SK-N-SH (cell line): ENCODE results near the gene CYP20A1. TPM values are rescaled to one million over a fixed set of nuclear protein-coding genes. Genes with fewer than 3 reads are reported as not detected.

ENCODE experiments used
- CTCF ChIA-PET: fragments of 300-600, 350-600 bp; formaldehyde crosslinking; extraction: SDS; loops from one replicate; lab custom pipeline; 2021; lab: Yijun Ruan, JAX
- POLR2A ChIA-PET: fragments of 350-600 bp; sonication (Branson Sonifier 250); formaldehyde crosslinking; extraction: SDS; loops from one replicate; lab custom pipeline; 2020; ENCODE audit warnings: antibody characterized with exemption, inconsistent platforms; lab: Yijun Ruan, JAX
- DNase-seq: peaks from one replicate; pipeline ENCODE4 v3.0.0; 2012
- H2AFZ ChIP-seq: fragments of 200-600 bp; sonication (generic); 2 replicates; pipeline ENCODE4 v1.8.1; 2016; ENCODE audit warnings: antibody characterized with exemption, mild to moderate bottlenecking, low read depth
- H3F3A ChIP-seq: fragments of 200-600 bp; sonication (generic); replicated peaks from 2 replicates; pipeline ENCODE3; 2016; ENCODE audit warnings: antibody characterized with exemption, mild to moderate bottlenecking; ENCODE audit not compliant: insufficient read depth
- H3K27ac ChIP-seq, 2 experiments: fragments of 200-500 bp in 1 of 2; fragments of 200-600 bp in 1 of 2; sonication (Bioruptor generic) in 1 of 2; sonication (generic), shearing (Covaris generic) in 1 of 2; 2 replicates each; pipeline versions ENCODE4 v1.5.1 to v1.6.1; 2014 to 2016; ENCODE audit warnings: low read depth in 2 of 2, inconsistent platforms in 1 of 2, low read length in 1 of 2, mild to moderate bottlenecking in 1 of 2, mixed read lengths in 1 of 2
- H3K27me3 ChIP-seq: fragments of 200-600 bp; sonication (generic), shearing (Covaris generic); 2 replicates; pipeline ENCODE4 v1.6.1; 2016; ENCODE audit warnings: mixed run types; ENCODE audit not compliant: insufficient read depth
- H3K36me3 ChIP-seq, 2 experiments: fragments of 200-500 bp in 1 of 2; fragments of 200-600 bp in 1 of 2; sonication (Bioruptor generic) in 1 of 2; sonication (generic) in 1 of 2; replicated peaks in 1 of 2; 2 replicates each; pipeline versions ENCODE3 to v1.5.1; 2014 to 2016; ENCODE audit warnings: low read length in 1 of 2, mild to moderate bottlenecking in 1 of 2; ENCODE audit not compliant: insufficient read depth in 2 of 2, control insufficient read depth in 1 of 2
- H3K4me1 ChIP-seq, 2 experiments: fragments of 200-500 bp in 1 of 2; fragments of 200-600 bp in 1 of 2; sonication (Bioruptor generic) in 1 of 2; sonication (generic), shearing (Covaris generic) in 1 of 2; 2 replicates each; pipeline versions ENCODE4 v1.5.1 to v1.6.1; 2014 to 2016; ENCODE audit warnings: low read depth in 1 of 2, low read length in 1 of 2, mixed run types in 1 of 2; ENCODE audit not compliant: insufficient read depth in 2 of 2, control insufficient read depth in 1 of 2
- H3K4me2 ChIP-seq: fragments of 200-600 bp; sonication (generic), shearing (Covaris generic); 2 replicates; pipeline ENCODE4 v1.6.1; 2017; ENCODE audit warnings: mixed run types
- H3K4me3 ChIP-seq, 2 experiments: fragments of 200-500 bp in 1 of 2; fragments of 200-600 bp in 1 of 2; sonication (Bioruptor generic) in 1 of 2; sonication (generic), shearing (Covaris generic) in 1 of 2; 2 replicates each; pipeline versions ENCODE4 v1.5.1 to v1.8.1; 2014 to 2016; ENCODE audit warnings: low read depth in 2 of 2, inconsistent platforms in 1 of 2, low read length in 1 of 2, mild to moderate bottlenecking in 1 of 2, mixed read lengths in 1 of 2, moderate library complexity in 1 of 2
- H3K79me2 ChIP-seq: fragments of 200-600 bp; sonication (generic); 2 replicates; pipeline ENCODE4 v1.8.1; 2017; ENCODE audit warnings: mild to moderate bottlenecking; ENCODE audit not compliant: insufficient read depth
- H3K9ac ChIP-seq: fragments of 200-600 bp; sonication (generic); 2 replicates; pipeline ENCODE4 v1.6.1; 2017; ENCODE audit warnings: mixed run types
- H3K9me2 ChIP-seq: fragments of 200-600 bp; sonication (generic); 2 replicates; pipeline ENCODE4 v1.6.1; 2017; ENCODE audit warnings: mixed run types
- H3K9me3 ChIP-seq: fragments of 200-600 bp; sonication (generic); 2 replicates; pipeline ENCODE4 v1.6.1; 2017; ENCODE audit warnings: mixed run types, mild to moderate bottlenecking, moderate library complexity
- H4K20me1 ChIP-seq: fragments of 200-600 bp; sonication (generic); 2 replicates; pipeline ENCODE4 v1.6.1; 2017; ENCODE audit warnings: mild to moderate bottlenecking, mixed run types; ENCODE audit not compliant: insufficient read depth
- CTCF ChIP-seq: fragments of 200-600 bp; sonication (generic); IDR thresholded peaks from 2 replicates; pipeline ENCODE4 v1.6.1; 2017; ENCODE audit warnings: antibody characterized with exemption, mild to moderate bottlenecking, moderate library complexity
- ELF1 ChIP-seq: IDR thresholded peaks from 2 replicates; pipeline ENCODE4 v1.4.0; 2012
- EP300 ChIP-seq, 2 experiments: IDR thresholded peaks; 2 replicates each; pipeline versions ENCODE4 v1.4.0 to v1.6.1; 2012; ENCODE audit warnings: borderline replicate concordance in 1 of 2, low read depth in 1 of 2, low read length in 1 of 2
- EZH2phosphoT487 ChIP-seq: fragments of 200-600 bp; sonication (generic); IDR thresholded peaks from 2 replicates; pipeline ENCODE4 v1.6.1; 2017; ENCODE audit warnings: low read depth, mixed run types, mild to moderate bottlenecking, antibody characterized with exemption, moderate library complexity, borderline replicate concordance
- FOSL2 ChIP-seq: IDR thresholded peaks from 2 replicates; pipeline ENCODE4 v1.4.0; 2012; ENCODE audit warnings: low read depth, mild to moderate bottlenecking, moderate library complexity, borderline replicate concordance
- FOXJ3 ChIP-seq: sonication (generic); formaldehyde crosslinking; IDR thresholded peaks from 2 replicates; pipeline ENCODE4 v1.5.1; 2020; ENCODE audit warnings: mild to moderate bottlenecking, missing genetic modification reagents
- FOXM1 ChIP-seq: IDR thresholded peaks from 2 replicates; pipeline ENCODE4 v1.4.0; 2012; ENCODE audit warnings: low read depth, mild to moderate bottlenecking
- GABPA ChIP-seq: IDR thresholded peaks from 2 replicates; pipeline ENCODE4 v1.4.0; 2012; ENCODE audit warnings: low read depth, mild to moderate bottlenecking
- JUND ChIP-seq: IDR thresholded peaks from 2 replicates; pipeline ENCODE4 v1.4.0; 2012
- NRF1 ChIP-seq: IDR thresholded peaks from 2 replicates; pipeline ENCODE4 v1.6.1; 2012; ENCODE audit warnings: low read depth, mild to moderate bottlenecking, low read length
- POLR2AphosphoS5 ChIP-seq: IDR thresholded peaks from 2 replicates; pipeline ENCODE4 v1.6.1; 2012; ENCODE audit warnings: low read depth, low read length
- RAD21 ChIP-seq: IDR thresholded peaks from 2 replicates; pipeline ENCODE4 v1.6.1; 2012; ENCODE audit warnings: mild to moderate bottlenecking, low read length
- RCOR1 ChIP-seq: fragments of 150-350 bp; IDR thresholded peaks from 2 replicates; pipeline ENCODE4 v1.6.1; 2017; ENCODE audit warnings: antibody characterized with exemption, low read length
- RFX5 ChIP-seq: IDR thresholded peaks from 2 replicates; pipeline ENCODE4 v1.6.1; 2012; ENCODE audit warnings: mild to moderate bottlenecking, improper control_type of control experiment, low read length
- RXRA ChIP-seq: IDR thresholded peaks from 2 replicates; pipeline ENCODE4 v1.4.0; 2012; ENCODE audit warnings: low read depth, mild to moderate bottlenecking, borderline replicate concordance
- SIN3A ChIP-seq: IDR thresholded peaks from 2 replicates; pipeline ENCODE4 v1.6.1; 2012; ENCODE audit warnings: low read depth, mild to moderate bottlenecking, low read length, moderate library complexity, borderline replicate concordance
- SMC3 ChIP-seq: IDR thresholded peaks from 2 replicates; pipeline ENCODE4 v1.6.1; 2012; ENCODE audit warnings: low read depth, low read length, improper control_type of control experiment
- TCF12 ChIP-seq: IDR thresholded peaks from 2 replicates; pipeline ENCODE4 v1.4.0; 2012
- USF2 ChIP-seq: fragments of 150-350 bp; IDR thresholded peaks from 2 replicates; pipeline ENCODE4 v1.6.1; 2017; ENCODE audit warnings: antibody characterized with exemption, low read length, low read depth, borderline replicate concordance
- YY1 ChIP-seq: IDR thresholded peaks from 2 replicates; pipeline ENCODE4 v1.4.0; 2012; ENCODE audit warnings: low read depth, mild to moderate bottlenecking
- WGBS: methylation state at CpG from one replicate; pipeline ENCODE4 v1.1.6; 2017; ENCODE audit warnings: low lambda C conversion rate; 5-methylcytosine and 5-hydroxymethylcytosine counted together
- polyA plus RNA-seq, 3 experiments: library from polyadenylated mRNA; depleted of rRNA; stranded (reverse); fragments of >200 nt; gene quantifications; 2 replicates each; pipeline ENCODE4 v1.2.3, GENCODE V29; 2012
- TF ChIP-seq, protein P1 (sequence below): IDR thresholded peaks from 2 replicates; pipeline ENCODE4 v1.4.0; 2012; ENCODE audit warnings: low read depth, borderline replicate concordance
- TF ChIP-seq, protein P2 (sequence below): IDR thresholded peaks from 2 replicates; pipeline ENCODE4 v1.4.0; 2012; ENCODE audit warnings: low read depth

CYP20A1 gene
- polyA plus RNA-seq, 1 of the 3 experiments (the other 2 are of a cell fraction), result 10.6 TPM

DNA sequence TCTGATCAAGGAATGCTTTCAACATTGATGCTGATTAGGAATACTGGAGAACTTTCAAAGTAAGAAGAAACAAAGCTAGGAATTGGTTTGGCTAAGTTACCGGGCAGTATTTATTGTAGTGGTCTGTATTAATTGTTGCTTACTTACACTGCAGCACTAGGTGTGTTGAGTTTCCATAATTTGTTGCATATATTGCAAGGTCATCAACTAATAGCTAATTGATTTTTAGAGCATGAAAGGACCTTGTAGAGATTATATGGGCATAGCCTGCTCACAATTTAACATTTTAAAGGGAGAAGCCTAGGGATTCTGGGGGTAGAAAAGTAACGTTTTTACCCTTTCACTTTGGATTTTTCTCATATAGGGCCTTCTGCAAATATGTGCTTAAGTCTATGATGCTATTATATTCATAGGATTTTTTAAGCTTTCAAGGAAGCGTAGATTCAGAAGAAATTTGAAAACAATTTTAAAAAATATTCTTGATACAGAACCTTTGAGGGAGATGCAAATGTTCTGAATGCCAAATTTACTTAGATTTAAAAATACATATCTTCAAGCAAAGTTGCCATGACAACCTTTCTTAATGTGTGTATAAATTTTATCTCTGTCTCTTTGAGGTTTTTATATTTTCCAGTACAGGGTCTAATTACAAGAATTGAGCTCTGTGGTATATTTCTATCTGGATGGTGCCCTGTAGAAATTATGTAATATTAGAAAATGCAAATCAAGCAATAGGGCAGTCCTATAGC is 72.0 kb downstream of the CYP20A1 start:
- WGBS, result 96% methylated on average over 3 of the region's 3 CpGs

DNA sequence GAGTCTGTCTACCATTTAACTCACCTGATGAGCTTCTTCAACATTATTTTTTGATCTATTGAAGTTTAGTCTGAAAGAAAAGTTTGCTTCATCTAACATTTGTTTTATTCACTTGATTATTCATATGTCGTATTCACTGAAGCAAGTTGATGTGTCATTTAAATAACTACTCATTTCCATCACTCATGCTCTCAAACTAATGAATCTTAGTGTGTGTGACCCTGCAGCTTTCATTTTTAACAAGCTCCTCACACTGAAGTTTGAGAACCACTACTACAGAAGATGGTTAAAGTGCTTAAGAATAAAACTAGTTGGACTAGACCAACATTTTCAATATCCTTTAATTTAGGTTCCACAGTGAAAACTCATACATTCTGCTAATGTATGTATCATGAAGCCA is 87.5 kb downstream of the CYP20A1 start:
- no peaks in the 10 kb centered on the region for H3K9me2 ChIP-seq
- no peak overlapping the region for H3K9ac ChIP-seq
- peaks cover 26% of the 10 kb centered on the region for H3F3A ChIP-seq
- DNase-seq, result no peak
- H3K4me2 ChIP-seq, result no peak overlapping the region
- H3K79me2 ChIP-seq, result peaks cover 31% of the 10 kb centered on the region
- no peaks in the 10 kb centered on the region for H3K27me3 ChIP-seq
- H3K27ac ChIP-seq, result no peak overlapping the region
- CTCF ChIA-PET, result interaction anchor here (0.8 kb wide), 1 partner anchor 16 kb away, joined by 3 read pairs; no protein-coding TSS in a partner anchor
- H4K20me1 ChIP-seq, result peaks cover 18% of the 10 kb centered on the region
- peaks cover 0 to 6% of the 10 kb centered on the region in 2 experiments; a peak in 3 of 4 replicates for H3K4me1 ChIP-seq
- POLR2A ChIA-PET, result interaction anchor here (0.6 kb wide), 1 partner anchor 92 kb away, joined by 3 read pairs; no protein-coding TSS in a partner anchor
- no peak overlapping the region for H3K4me3 ChIP-seq
- WGBS, result 96% methylated on average over 1 of the region's 1 CpG
- peaks cover 0 to 4% of the 10 kb centered on the region in 2 experiments for H3K36me3 ChIP-seq
- H2AFZ ChIP-seq, result no peak overlapping the region
- no peaks in the 10 kb centered on the region for H3K9me3 ChIP-seq
- TF ChIP-seq EZH2phosphoT487 (no peak), NRF1 (no peak), RAD21 (no peak), SIN3A (no peak), FOSL2 (no peak), ELF1 (no peak), GABPA (no peak), TCF12 (no peak), RFX5 (no peak), POLR2AphosphoS5 (no peak), RXRA (no peak), CTCF (no peak), RCOR1 (no peak), SMC3 (no peak), FOXJ3 (CRISPR knock-in tag) (no peak), YY1 (no peak)
- TF ChIP-seq, protein P1, sequence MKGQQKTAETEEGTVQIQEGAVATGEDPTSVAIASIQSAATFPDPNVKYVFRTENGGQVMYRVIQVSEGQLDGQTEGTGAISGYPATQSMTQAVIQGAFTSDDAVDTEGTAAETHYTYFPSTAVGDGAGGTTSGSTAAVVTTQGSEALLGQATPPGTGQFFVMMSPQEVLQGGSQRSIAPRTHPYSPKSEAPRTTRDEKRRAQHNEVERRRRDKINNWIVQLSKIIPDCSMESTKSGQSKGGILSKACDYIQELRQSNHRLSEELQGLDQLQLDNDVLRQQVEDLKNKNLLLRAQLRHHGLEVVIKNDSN, result no peak

More for the DNA sequence above, 72.0 kb downstream of the CYP20A1 start:
- Histone ChIP-seq H3K27me3 (no peaks in the 10 kb centered on the region), H3K27ac (no peak overlapping the region), H3K9ac (no peak overlapping the region), H2AFZ (no peak overlapping the region), H3K79me2 (no peaks in the 10 kb centered on the region), H3K9me2 (no peaks in the 10 kb centered on the region), H3F3A (peaks cover 4% of the 10 kb centered on the region), H3K9me3 (no peaks in the 10 kb centered on the region), H4K20me1 (no peaks in the 10 kb centered on the region), H3K4me2 (no peak overlapping the region), H3K4me3 (no peak overlapping the region), H3K4me1 (no peaks in the 10 kb centered on the region), H3K36me3 (peaks cover 0 to 7% of the 10 kb centered on the region in 2 experiments)
- DNase-seq, result no peak
- TF ChIP-seq USF2 (no peak), JUND (no peak), RCOR1 (no peak), RFX5 (no peak), EP300 (IDR thresholded peaks at IDR 0.05; ENCODE audit: borderline replicate concordance in 1 of 2, low read depth in 1 of 2, low read length in 1 of 2) (no peak), EZH2phosphoT487 (no peak), FOXM1 (no peak)
- TF ChIP-seq, protein P2, sequence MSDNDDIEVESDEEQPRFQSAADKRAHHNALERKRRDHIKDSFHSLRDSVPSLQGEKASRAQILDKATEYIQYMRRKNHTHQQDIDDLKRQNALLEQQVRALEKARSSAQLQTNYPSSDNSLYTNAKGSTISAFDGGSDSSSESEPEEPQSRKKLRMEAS, result no peak
- ChIA-PET CTCF (interaction anchor here (1.0 kb wide), 1 partner anchor 15 kb away, joined by 3 read pairs; no protein-coding TSS in a partner anchor), POLR2A (no interaction called here)
